ENCODE data around the gene RALGAPA1. TPM values are rescaled to one million over a fixed set of nuclear protein-coding genes. Genes with fewer than 3 reads are reported as not detected.
"Not testable (repeated sequence)": the region's sequence is repeated elsewhere in the genome, so short reads cannot be mapped to it uniquely, and the experiment has no call there.

RALGAPA1 gene
- total and polyA plus RNA-seq, 2 experiments from 2014 or later: 19.2 to 41.6 TPM

DNA sequence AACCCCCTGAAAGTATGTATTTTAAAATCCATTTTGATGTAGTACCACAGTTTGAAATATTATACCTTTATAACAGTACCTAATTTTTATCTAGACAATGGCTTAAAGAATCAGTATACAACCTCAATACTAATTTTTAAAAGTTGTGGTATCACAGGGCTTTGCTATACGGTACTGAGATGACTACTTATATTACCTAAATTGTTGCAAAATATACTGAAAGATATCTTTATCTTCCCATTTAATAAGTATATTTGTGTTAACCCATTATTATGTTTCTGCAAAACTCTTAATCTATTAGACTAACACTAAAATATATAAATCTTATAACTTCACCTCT lies 67.1 kb downstream of the RALGAPA1 start:
- H3K9me2 ChIP-seq (replicated peaks; ENCODE audit: insufficient read depth): no peaks in the 10 kb centered on the region
- no peaks in the 10 kb centered on the region for H3K27me3 ChIP-seq
- H4K20me1 ChIP-seq (ENCODE audit: insufficient read depth, poor library complexity, severe bottlenecking): no peaks in the 10 kb centered on the region
- no peak overlapping the region for H3K4me2 ChIP-seq
- no peak overlapping the region for H3K27ac ChIP-seq
- no peak for DNase-seq (ENCODE audit: low spot score)
- H3K79me2 ChIP-seq: no peaks in the 10 kb centered on the region
- H3K9me3 ChIP-seq (ENCODE audit: low read depth): no peaks in the 10 kb centered on the region
- no peak for TF ChIP-seq EZH2phosphoT487 (IDR thresholded peaks at IDR 0.05; ENCODE audit: low read depth, severe bottlenecking, unreplicated experiment)
- TF ChIP-seq, protein P1, sequence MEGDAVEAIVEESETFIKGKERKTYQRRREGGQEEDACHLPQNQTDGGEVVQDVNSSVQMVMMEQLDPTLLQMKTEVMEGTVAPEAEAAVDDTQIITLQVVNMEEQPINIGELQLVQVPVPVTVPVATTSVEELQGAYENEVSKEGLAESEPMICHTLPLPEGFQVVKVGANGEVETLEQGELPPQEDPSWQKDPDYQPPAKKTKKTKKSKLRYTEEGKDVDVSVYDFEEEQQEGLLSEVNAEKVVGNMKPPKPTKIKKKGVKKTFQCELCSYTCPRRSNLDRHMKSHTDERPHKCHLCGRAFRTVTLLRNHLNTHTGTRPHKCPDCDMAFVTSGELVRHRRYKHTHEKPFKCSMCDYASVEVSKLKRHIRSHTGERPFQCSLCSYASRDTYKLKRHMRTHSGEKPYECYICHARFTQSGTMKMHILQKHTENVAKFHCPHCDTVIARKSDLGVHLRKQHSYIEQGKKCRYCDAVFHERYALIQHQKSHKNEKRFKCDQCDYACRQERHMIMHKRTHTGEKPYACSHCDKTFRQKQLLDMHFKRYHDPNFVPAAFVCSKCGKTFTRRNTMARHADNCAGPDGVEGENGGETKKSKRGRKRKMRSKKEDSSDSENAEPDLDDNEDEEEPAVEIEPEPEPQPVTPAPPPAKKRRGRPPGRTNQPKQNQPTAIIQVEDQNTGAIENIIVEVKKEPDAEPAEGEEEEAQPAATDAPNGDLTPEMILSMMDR (IDR thresholded peaks at IDR 0.05; ENCODE audit: poor library complexity): no peak
- TF ChIP-seq EZH2 (IDR thresholded peaks at IDR 0.05; ENCODE audit: borderline replicate concordance): no peak
- no peak overlapping the region for H2AFZ ChIP-seq
- WGBS (ENCODE audit: low lambda C conversion rate, missing lambda C conversion rate): 89% methylated on average over 1 of the region's 1 CpG
- H3K4me3 ChIP-seq: no peak overlapping the region
- H3K4me1 ChIP-seq (ENCODE audit: insufficient read depth): no peaks in the 10 kb centered on the region
- no peaks in the 10 kb centered on the region for H3K36me3 ChIP-seq (replicated peaks; ENCODE audit: insufficient read depth, low read depth)

DNA sequence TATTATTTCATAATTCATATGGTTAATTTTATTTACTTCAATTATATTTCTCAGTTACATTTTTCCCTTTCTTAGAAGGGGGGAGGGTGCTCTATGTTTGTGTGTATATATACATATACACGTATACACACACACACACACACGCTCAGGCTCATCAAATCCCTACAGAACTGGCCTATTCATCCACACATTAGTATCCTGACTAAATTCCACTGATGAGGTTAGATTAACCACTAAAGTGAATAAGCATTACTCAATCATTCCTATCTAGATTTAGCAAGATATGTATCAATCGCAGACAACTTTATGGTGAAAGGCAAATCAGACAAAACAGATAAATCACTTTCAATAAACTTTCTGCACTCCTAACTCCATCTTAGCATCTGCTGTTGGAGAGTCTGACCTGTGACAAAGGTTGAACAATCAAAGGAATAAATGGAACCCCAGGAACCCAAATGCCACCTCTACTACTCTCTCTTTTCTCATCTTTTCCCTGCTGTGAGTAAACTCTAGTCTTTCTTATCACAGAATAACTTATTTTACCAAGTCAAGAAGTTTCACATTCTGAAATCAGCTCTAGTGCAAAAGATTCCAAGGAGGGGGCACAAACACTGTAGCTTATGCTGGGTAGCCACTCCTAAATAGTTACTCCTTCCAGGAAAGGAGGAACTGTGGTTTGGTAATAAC lies 67.6 kb downstream of the RALGAPA1 start:
- Histone ChIP-seq H4K20me1 (ENCODE audit: insufficient read depth, poor library complexity, severe bottlenecking) (no peaks in the 10 kb centered on the region), H2AFZ (no peak overlapping the region), H3K9me2 (replicated peaks; ENCODE audit: insufficient read depth) (no peaks in the 10 kb centered on the region), H3K4me1 (ENCODE audit: insufficient read depth) (no peaks in the 10 kb centered on the region), H3K4me3 (no peak overlapping the region), H3K36me3 (replicated peaks; ENCODE audit: insufficient read depth, low read depth) (no peaks in the 10 kb centered on the region), H3K9me3 (ENCODE audit: low read depth) (no peaks in the 10 kb centered on the region), H3K27ac (no peak overlapping the region), H3K27me3 (no peaks in the 10 kb centered on the region), H3K4me2 (no peak overlapping the region), H3K79me2 (no peaks in the 10 kb centered on the region)
- TF ChIP-seq, protein P1 (IDR thresholded peaks at IDR 0.05; ENCODE audit: poor library complexity): no peak
- TF ChIP-seq EZH2phosphoT487 (IDR thresholded peaks at IDR 0.05; ENCODE audit: low read depth, severe bottlenecking, unreplicated experiment) (no peak), EZH2 (IDR thresholded peaks at IDR 0.05; ENCODE audit: borderline replicate concordance) (no peak)
- 93% methylated on average over 3 of the region's 3 CpGs for WGBS (ENCODE audit: low lambda C conversion rate, missing lambda C conversion rate)
- no peak for DNase-seq (ENCODE audit: low spot score)

DNA sequence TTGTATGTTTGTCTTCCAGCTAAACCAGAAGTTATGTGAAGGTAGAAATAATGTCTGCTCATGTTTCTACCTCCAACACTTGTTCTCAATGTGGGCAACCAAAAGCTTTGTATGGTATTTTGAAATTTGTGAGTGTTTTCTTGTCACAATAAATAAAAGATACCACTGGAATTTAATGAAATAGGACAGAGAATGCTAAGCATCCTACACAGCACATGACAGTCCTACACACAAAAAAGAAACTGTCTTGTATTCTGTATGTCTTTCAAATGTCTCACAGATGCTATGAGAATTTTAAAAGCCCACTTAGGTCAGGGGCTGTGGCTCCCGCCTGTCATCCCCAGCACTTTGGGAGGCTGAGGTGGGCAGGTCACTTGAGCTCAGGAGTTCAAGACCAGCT lies 68.9 kb downstream of the RALGAPA1 start:
- no peaks in the 10 kb centered on the region for H4K20me1 ChIP-seq (ENCODE audit: insufficient read depth, poor library complexity, severe bottlenecking)
- H3K4me1 ChIP-seq (ENCODE audit: insufficient read depth): no peaks in the 10 kb centered on the region
- no peak for TF ChIP-seq EZH2 (IDR thresholded peaks at IDR 0.05; ENCODE audit: borderline replicate concordance)
- TF ChIP-seq, protein P1 (IDR thresholded peaks at IDR 0.05; ENCODE audit: poor library complexity): no peak
- TF ChIP-seq EZH2phosphoT487 (IDR thresholded peaks at IDR 0.05; ENCODE audit: low read depth, severe bottlenecking, unreplicated experiment): no peak
- no peak for DNase-seq (ENCODE audit: low spot score)
- H2AFZ ChIP-seq: no peak overlapping the region
- WGBS (ENCODE audit: low lambda C conversion rate, missing lambda C conversion rate): 95% methylated on average over 1 of the region's 1 CpG
- no peaks in the 10 kb centered on the region for H3K9me2 ChIP-seq (replicated peaks; ENCODE audit: insufficient read depth)
- no peaks in the 10 kb centered on the region for H3K9me3 ChIP-seq (ENCODE audit: low read depth)
- H3K27me3 ChIP-seq: no peaks in the 10 kb centered on the region
- no peaks in the 10 kb centered on the region for H3K79me2 ChIP-seq
- no peaks in the 10 kb centered on the region for H3K36me3 ChIP-seq (replicated peaks; ENCODE audit: insufficient read depth, low read depth)
- no peak overlapping the region for H3K4me2 ChIP-seq
- no peak overlapping the region for H3K4me3 ChIP-seq
- H3K27ac ChIP-seq: no peak overlapping the region

DNA sequence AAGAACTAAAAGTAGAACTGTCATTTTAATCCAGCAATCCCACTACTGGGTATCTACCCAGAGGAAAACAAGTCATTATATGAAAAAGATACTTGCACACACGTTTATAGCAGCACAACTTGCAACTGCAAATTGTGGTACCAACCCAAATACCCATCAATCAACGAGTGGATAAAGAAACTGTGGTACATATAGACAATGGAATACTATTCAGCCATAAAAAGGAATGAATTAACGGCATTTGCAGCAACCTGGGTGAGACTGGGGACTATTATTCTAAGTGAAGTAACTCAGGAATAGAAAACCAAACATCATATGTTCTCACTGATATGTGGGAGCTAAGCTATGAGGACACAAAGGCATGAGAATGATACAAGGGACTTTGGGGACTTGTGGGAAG lies 73.9 kb downstream of the RALGAPA1 start:
- H3K4me1 ChIP-seq (ENCODE audit: insufficient read depth); H3K4me3 ChIP-seq; H3K79me2 ChIP-seq; H3K4me2 ChIP-seq; H4K20me1 ChIP-seq (ENCODE audit: insufficient read depth, poor library complexity, severe bottlenecking); DNase-seq (ENCODE audit: low spot score); H3K9me3 ChIP-seq (ENCODE audit: low read depth); H2AFZ ChIP-seq; H3K27ac ChIP-seq; H3K36me3 ChIP-seq (replicated peaks; ENCODE audit: insufficient read depth, low read depth); H3K9me2 ChIP-seq (replicated peaks; ENCODE audit: insufficient read depth); H3K27me3 ChIP-seq: not testable (repeated sequence)
- WGBS (ENCODE audit: low lambda C conversion rate, missing lambda C conversion rate): 92% methylated on average over 3 of the region's 3 CpGs

DNA sequence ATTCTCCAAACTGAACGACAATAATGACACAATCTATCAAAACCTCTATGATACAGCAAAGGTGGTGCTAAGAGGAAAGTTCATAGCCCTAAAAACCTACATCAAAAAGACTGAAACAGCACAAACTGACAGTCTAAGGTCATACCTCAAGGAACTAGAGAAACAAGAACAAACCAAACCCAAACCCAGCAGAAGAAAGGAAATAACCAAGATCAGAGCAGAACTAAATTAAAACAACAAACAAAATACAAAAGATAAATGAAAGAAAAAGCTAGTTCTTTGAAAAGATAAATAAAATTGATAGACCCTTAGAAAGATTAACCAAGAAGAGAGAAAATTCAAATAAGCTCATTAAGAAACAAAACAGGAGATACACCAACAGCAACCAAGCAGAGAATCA lies 75.6 kb downstream of the RALGAPA1 start:
- H3K4me3 ChIP-seq; H3K36me3 ChIP-seq (replicated peaks; ENCODE audit: insufficient read depth, low read depth); H3K27ac ChIP-seq; H3K79me2 ChIP-seq; H3K4me1 ChIP-seq (ENCODE audit: insufficient read depth); DNase-seq (ENCODE audit: low spot score); H3K9me3 ChIP-seq (ENCODE audit: low read depth); H2AFZ ChIP-seq; H3K27me3 ChIP-seq; H4K20me1 ChIP-seq (ENCODE audit: insufficient read depth, poor library complexity, severe bottlenecking); H3K9me2 ChIP-seq (replicated peaks; ENCODE audit: insufficient read depth); H3K4me2 ChIP-seq: not testable (repeated sequence)
- WGBS (ENCODE audit: low lambda C conversion rate, missing lambda C conversion rate): 100% methylated on average over 1 of the region's 1 CpG

All from hepatocyte (in vitro differentiated cells).